GM12865 (cell line): ENCODE results near the gene CFAP58.

Experiments used
- DNase-seq: peaks from one replicate; pipeline ENCODE4 v3.0.0; 2010; ENCODE audit warnings: low read depth
- H3K4me3 ChIP-seq: 2 replicates; pipeline ENCODE4 v1.5.1; 2011; ENCODE audit warnings: mild to moderate bottlenecking, low read depth, low read length, control low read depth
- CTCF ChIP-seq: IDR thresholded peaks from 2 replicates; pipeline ENCODE4 v1.5.1; 2011; ENCODE audit warnings: low read length, control low read depth, low read depth, inconsistent platforms; ENCODE audit not compliant: insufficient read depth; ENCODE audit errors: missing control alignments

CFAP58 gene

DNA sequence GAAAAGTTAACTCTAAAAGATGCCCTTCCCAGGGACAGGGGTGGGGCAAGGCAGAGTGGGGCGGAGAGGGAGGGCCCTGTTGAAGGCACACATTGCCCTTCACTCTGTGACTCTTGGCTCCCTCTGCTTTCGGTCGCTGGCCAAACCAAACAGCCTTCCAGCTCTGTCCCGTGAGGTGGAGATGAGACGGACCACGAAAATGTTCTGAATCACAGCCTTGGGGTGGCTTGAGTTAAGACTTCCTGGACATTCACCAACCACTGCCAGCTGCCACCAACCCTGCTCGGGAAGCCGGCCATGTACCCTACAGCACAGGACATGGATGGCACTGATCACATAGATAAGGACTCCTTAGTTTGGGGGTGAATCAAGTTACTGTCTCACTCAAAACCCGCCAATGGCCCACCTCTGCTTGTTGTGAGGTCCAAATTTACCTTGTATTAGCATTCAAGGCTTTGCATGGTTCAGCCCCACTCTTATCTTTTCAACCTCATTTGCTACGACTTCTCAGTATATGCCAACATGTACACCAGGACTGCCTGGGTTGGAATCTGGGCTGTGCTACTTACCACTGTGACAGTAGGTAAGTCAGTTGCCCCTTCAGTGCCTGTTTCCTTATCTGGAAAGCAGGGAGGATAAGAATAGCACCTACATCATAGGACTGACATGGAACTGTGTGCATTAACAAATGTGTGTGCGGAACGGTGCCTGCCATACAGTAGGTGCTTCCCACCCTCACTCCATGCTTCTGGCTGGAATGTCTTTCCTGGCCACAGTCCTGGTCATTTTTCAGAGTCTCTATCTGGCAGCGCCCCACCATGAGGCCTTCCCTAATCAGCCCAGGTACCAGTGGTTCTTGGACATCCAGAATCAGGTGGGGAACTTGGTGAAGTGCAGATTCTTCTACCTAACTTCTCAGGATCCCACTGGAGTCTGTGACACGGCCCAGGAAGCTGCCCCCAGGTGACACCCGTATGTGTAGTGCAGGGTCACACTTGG is 43.4 kb upstream of the CFAP58 start:
- no peak overlapping the region for H3K4me3 ChIP-seq
- no peak for TF ChIP-seq CTCF
- no peak for DNase-seq

- TF ChIP-seq CTCF = no peak
- H3K4me3 ChIP-seq = no peak overlapping the region
Observed at GRCh38 chr10:104311184-104311720, 42.4 kb upstream of the CFAP58 start.

GRCh38 chr10:104314591-104315485 is 38.8 kb upstream of the CFAP58 start:
- H3K4me3 ChIP-seq = no peak overlapping the region
- no peak for TF ChIP-seq CTCF
- no peak for DNase-seq

More at GRCh38 chr10:104311184-104311720, 42.4 kb upstream of the CFAP58 start:
- no peak for DNase-seq

GRCh38 chr10:104315486-104315921 is 38.1 kb upstream of the CFAP58 start:
- DNase-seq = no peak
- TF ChIP-seq CTCF = no peak
- no peak overlapping the region for H3K4me3 ChIP-seq

DNA sequence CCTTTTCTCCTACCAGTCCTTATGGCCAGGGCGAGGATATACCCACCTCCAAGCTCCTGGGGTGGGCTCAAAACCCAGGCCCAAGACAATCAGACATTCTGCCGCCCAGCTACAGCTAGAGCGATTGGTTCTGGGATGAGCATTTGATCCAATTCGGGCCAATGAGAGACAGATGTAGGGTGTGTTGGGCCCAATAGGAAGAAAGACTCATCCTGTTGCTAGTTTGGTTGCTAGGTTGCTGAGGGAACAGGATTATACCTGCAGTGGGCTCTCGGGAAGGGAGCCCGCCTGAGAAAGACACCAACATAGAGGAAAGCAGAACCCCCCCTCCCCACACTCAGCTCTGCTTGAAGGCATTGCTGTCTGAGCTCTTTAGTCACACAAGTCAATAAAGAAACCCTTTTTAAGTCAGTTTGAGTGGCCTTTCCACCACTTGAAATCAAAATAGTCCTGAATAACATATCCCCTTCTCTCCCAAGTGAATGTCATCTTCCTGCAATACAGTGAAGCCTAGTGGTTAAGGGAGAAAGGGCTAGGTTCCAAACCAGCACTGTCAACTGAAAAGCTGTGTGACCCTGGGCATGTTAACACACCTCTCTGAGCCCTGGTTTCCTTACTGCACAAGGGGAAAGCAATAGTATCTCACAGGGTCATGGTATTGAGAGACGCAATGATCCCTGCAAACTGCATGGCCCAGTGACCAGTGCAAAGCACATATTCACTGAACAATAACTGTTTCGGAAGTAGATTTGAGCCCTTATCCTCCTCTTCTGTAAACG is 37.1 kb upstream of the CFAP58 start:
- no peak for DNase-seq
- TF ChIP-seq CTCF = no peak
- H3K4me3 ChIP-seq = no peak overlapping the region

DNA sequence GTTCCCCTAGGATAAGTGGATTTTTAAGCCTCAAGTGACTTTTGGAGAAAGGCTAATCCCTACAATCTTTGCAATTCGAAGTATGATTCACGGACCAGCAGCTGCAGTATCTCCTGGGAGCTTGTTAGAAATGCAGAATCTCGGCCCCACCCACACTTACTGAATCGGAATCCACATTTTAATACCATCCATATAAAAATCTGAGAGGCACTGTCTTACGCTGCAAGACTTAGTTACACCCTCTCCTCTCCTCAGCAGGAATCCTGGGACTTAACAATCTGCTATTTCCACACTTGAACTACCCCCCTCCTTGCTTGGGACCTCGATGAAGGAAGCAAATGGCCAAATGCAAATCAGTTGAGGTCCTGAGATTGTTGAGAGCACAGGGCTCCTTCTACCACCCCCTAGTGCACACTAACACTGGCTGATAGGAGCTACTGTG is 36.3 kb upstream of the CFAP58 start:
- TF ChIP-seq CTCF = no peak
- no peak overlapping the region for H3K4me3 ChIP-seq
- DNase-seq = no peak
